Measurements from ENCODE around the gene STX10.

Gene STX10

GRCh38 chr19:13165162-13165997 is 15.2 kb upstream of the STX10 start:
- TF ChIP-seq Cebpa-rat (IDR thresholded peaks at IDR 0.05), result no peak
- Histone ChIP-seq H3K27me3 (no peaks in the 10 kb centered on the region), H3K4me3 (peak overlapping the region in 8 of 10 experiments; percentile 44 to 69 (median 56); a peak in 15 of 20 replicates), H3K9ac (peak overlapping the region; percentile 84 to 95 (median 87); a peak in 21 of 22 replicates), H3K4me1 (peaks cover 94 to 98% (median 96%) of the 10 kb centered on the region in 10 experiments), H4K20me1 (no peaks in the 10 kb centered on the region), H3K36me3 (no peaks in the 10 kb centered on the region), H3K4me2 (peak overlapping the region; percentile 88 to 99 (median 97)), H3K27ac (peak overlapping the region; percentile 90 to 100 (median 97)), H3K9me3 (replicated peaks in 1 of 11) (no peaks in the 10 kb centered on the region)

GRCh38 chr19:13164343-13165161 is 14.4 kb upstream of the STX10 start:
- Histone ChIP-seq H3K4me2 (peak overlapping the region; percentile 88 to 99 (median 97)), H3K9me3 (replicated peaks in 1 of 11) (no peaks in the 10 kb centered on the region), H3K27me3 (no peaks in the 10 kb centered on the region), H4K20me1 (no peaks in the 10 kb centered on the region), H3K9ac (peak overlapping the region; percentile 84 to 95 (median 87)), H3K4me1 (peaks cover 94 to 98% (median 96%) of the 10 kb centered on the region in 10 experiments), H3K4me3 (peak overlapping the region; percentile 28 to 69 (median 55); a peak in 17 of 20 replicates), H3K27ac (peak overlapping the region; percentile 90 to 100 (median 97)), H3K36me3 (no peaks in the 10 kb centered on the region)
- TF ChIP-seq Cebpa-rat (IDR thresholded peaks at IDR 0.05), result no peak

GRCh38 chr19:13163609-13164342 is 13.6 kb upstream of the STX10 start:
- Histone ChIP-seq H3K4me2 (peak overlapping the region; percentile 88 to 99 (median 97)), H3K27me3 (no peaks in the 10 kb centered on the region), H3K9ac (peak overlapping the region; percentile 84 to 95 (median 87)), H3K9me3 (replicated peaks in 1 of 11) (no peaks in the 10 kb centered on the region), H4K20me1 (no peaks in the 10 kb centered on the region), H3K36me3 (no peaks in the 10 kb centered on the region), H3K4me3 (peak overlapping the region; percentile 41 to 69 (median 56); a peak in 19 of 20 replicates), H3K27ac (peak overlapping the region; percentile 90 to 100 (median 97)), H3K4me1 (peaks cover 90 to 98% (median 96%) of the 10 kb centered on the region in 10 experiments)
- TF ChIP-seq Cebpa-rat (IDR thresholded peaks at IDR 0.05), result no peak

GRCh38 chr19:13162724-13163608 is 12.8 kb upstream of the STX10 start:
- Histone ChIP-seq H3K4me1 (peaks cover 90 to 98% (median 96%) of the 10 kb centered on the region in 10 experiments), H3K4me2 (peak overlapping the region; percentile 88 to 99 (median 97)), H4K20me1 (no peaks in the 10 kb centered on the region), H3K4me3 (peak overlapping the region; percentile 41 to 69 (median 57)), H3K36me3 (no peaks in the 10 kb centered on the region), H3K9ac (peak overlapping the region; percentile 84 to 95 (median 87)), H3K9me3 (replicated peaks in 1 of 11) (no peaks in the 10 kb centered on the region), H3K27ac (peak overlapping the region; percentile 90 to 100 (median 97)), H3K27me3 (no peaks in the 10 kb centered on the region)
- TF ChIP-seq Cebpa-rat (IDR thresholded peaks at IDR 0.05), result no peak

- peaks cover 0 to 13% (median 0%) of the 10 kb centered on the region in 11 experiments; a peak in 6 of 22 replicates for H4K20me1 ChIP-seq
- H3K4me2 ChIP-seq, result peak overlapping the region; percentile 88 to 99 (median 97)
- H3K27me3 ChIP-seq, result no peaks in the 10 kb centered on the region
- peak overlapping the region in 9 of 11 experiments; percentile 41 to 100 (median 97); a peak in 13 of 22 replicates for H3K27ac ChIP-seq
- no peaks in the 10 kb centered on the region for H3K9me3 ChIP-seq (replicated peaks in 1 of 11)
- no peak overlapping the region for H3K4me3 ChIP-seq
- peak overlapping the region in 3 of 11 experiments; percentile 84 to 91 (median 90); a peak in 5 of 22 replicates for H3K9ac ChIP-seq
- H3K36me3 ChIP-seq, result no peaks in the 10 kb centered on the region
- peaks cover 89 to 99% (median 96%) of the 10 kb centered on the region in 10 experiments for H3K4me1 ChIP-seq
- TF ChIP-seq Cebpa-rat (IDR thresholded peaks at IDR 0.05), result no peak
Observed at GRCh38 chr19:13160557-13160956, 10.4 kb upstream of the STX10 start.

- H3K36me3 ChIP-seq, result peaks cover 0 to 5% (median 0%) of the 10 kb centered on the region in 11 experiments; a peak in 8 of 22 replicates
- H3K4me1 ChIP-seq, result peaks cover 85 to 95% (median 88%) of the 10 kb centered on the region in 10 experiments
- peak overlapping the region in 3 of 11 experiments; percentile 2 to 99 (median 98); a peak in 3 of 22 replicates for H3K27ac ChIP-seq
- H3K27me3 ChIP-seq, result no peaks in the 10 kb centered on the region
- H3K4me2 ChIP-seq, result peak overlapping the region; percentile 88 to 99 (median 97); a peak in 20 of 22 replicates
- no peak for TF ChIP-seq Cebpa-rat (IDR thresholded peaks at IDR 0.05)
- H4K20me1 ChIP-seq, result peaks cover 5 to 22% (median 7%) of the 10 kb centered on the region in 11 experiments; a peak in 19 of 22 replicates
- no peak overlapping the region for H3K9ac ChIP-seq
- no peaks in the 10 kb centered on the region for H3K9me3 ChIP-seq (replicated peaks in 1 of 11)
- H3K4me3 ChIP-seq, result no peak overlapping the region
Observed at GRCh38 chr19:13159713-13160112, 9.5 kb upstream of the STX10 start.

DNA sequence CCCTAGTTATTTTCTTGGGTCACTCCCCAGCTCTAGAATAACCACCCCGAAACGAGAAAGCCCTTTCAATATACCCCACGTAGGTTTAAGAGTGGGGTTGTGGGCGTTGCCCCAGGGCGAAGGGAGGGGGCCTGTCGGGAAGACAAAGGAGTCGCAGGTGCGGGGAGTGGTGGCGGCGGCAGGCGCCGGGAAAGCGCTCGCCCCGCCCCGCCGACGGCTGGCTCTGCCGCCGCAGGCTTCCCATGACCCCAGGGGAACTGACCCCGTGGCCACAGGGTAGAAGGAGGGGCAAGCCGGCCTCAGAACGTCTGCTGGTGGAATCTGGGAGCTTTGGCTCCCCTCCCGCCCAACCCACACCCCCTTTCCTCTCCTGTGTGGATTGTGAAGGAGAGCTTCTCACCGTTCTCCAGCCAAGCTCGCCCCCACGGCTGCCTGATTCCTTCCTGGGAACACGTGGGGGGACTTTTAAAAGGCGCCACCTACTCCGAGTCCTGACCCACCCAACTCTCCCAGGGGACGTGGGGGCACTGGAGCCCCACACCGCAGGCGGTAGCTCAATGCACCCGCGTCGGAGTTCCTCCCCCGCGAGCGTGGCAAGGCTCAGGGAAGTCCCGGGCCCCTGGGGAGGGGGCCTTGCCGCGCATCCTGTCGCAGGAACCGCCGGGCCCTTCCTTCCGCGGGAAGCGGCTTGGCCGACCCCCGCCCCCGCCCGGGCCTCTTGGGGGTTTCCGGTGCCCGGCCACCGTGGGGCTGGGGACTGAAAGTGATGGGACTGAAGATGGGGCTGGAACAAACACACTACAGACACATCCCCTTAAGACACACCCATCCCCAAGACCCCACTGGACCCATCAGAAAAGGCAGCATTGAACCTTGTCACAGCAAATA is 5.5 kb upstream of the STX10 start:
- H3K9ac ChIP-seq, result peak overlapping the region; percentile 92 to 100 (median 97)
- no peak for TF ChIP-seq Cebpa-rat (IDR thresholded peaks at IDR 0.05)
- peak overlapping the region; percentile 91 to 100 (median 99) for H3K4me3 ChIP-seq
- H4K20me1 ChIP-seq, result peaks cover 23 to 40% (median 26%) of the 10 kb centered on the region in 11 experiments
- H3K27me3 ChIP-seq, result no peaks in the 10 kb centered on the region
- H3K9me3 ChIP-seq (replicated peaks in 1 of 11), result peaks cover 0 to 7% (median 0%) of the 10 kb centered on the region in 11 experiments; a peak in 5 of 22 replicates
- H3K36me3 ChIP-seq, result peaks cover 7 to 20% (median 13%) of the 10 kb centered on the region in 11 experiments; a peak in 21 of 22 replicates
- H3K27ac ChIP-seq, result peak overlapping the region; percentile 90 to 99 (median 96); a peak in 21 of 22 replicates
- peaks cover 48 to 57% (median 50%) of the 10 kb centered on the region in 10 experiments for H3K4me1 ChIP-seq
- H3K4me2 ChIP-seq, result peak overlapping the region; percentile 88 to 99 (median 95)

Data from BLaER1 treated with 17β-estradiol and CSF1 and Interleukin-3, amounts not matched to agents 10 nM and 100 nM (cell line).